ENCODE results near the gene MED20.

MED20 gene

DNA sequence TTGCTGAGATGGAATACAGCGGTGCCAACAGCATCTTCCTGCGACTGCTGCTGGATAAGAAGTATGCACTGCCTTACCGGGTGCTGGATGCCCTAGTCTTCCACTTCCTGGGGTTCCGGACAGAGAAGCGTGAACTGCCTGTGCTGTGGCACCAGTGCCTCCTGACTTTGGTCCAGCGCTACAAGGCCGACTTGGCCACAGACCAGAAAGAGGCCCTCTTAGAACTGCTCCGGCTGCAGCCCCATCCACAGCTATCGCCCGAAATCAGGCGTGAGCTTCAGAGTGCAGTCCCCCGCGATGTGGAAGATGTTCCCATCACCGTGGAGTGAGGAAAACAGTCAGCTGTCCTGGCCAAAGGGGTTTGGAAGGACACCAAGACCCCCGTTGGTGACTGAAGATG is 11.4 kb upstream of the MED20 start:
- in situ Hi-C loops (cut with MboI; ENCODE audit: low sequenced_read_pairs, unreplicated experiment): loop anchor here (10.0 kb wide), 1 partner anchor 88 kb away; no protein-coding TSS in a partner anchor
- TF ChIP-seq, protein P1, sequence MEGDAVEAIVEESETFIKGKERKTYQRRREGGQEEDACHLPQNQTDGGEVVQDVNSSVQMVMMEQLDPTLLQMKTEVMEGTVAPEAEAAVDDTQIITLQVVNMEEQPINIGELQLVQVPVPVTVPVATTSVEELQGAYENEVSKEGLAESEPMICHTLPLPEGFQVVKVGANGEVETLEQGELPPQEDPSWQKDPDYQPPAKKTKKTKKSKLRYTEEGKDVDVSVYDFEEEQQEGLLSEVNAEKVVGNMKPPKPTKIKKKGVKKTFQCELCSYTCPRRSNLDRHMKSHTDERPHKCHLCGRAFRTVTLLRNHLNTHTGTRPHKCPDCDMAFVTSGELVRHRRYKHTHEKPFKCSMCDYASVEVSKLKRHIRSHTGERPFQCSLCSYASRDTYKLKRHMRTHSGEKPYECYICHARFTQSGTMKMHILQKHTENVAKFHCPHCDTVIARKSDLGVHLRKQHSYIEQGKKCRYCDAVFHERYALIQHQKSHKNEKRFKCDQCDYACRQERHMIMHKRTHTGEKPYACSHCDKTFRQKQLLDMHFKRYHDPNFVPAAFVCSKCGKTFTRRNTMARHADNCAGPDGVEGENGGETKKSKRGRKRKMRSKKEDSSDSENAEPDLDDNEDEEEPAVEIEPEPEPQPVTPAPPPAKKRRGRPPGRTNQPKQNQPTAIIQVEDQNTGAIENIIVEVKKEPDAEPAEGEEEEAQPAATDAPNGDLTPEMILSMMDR (IDR thresholded peaks at IDR 0.05; ENCODE audit: borderline replicate concordance, control extremely low read depth, extremely low read depth, insufficient read depth, missing control alignments): no peak
- no peak for DNase-seq (ENCODE audit: low spot score)

GRCh38 chr6:41931792-41932191 is 10.9 kb upstream of the MED20 start:
- DNase-seq (ENCODE audit: low spot score): no peak
- TF ChIP-seq, protein P1 (IDR thresholded peaks at IDR 0.05; ENCODE audit: borderline replicate concordance, control extremely low read depth, extremely low read depth, insufficient read depth, missing control alignments): no peak
- in situ Hi-C loops (cut with MboI; ENCODE audit: low sequenced_read_pairs, unreplicated experiment): loop anchor here (10.0 kb wide), 1 partner anchor 87 kb away; no protein-coding TSS in a partner anchor

GRCh38 chr6:41929924-41930323 is 9.0 kb upstream of the MED20 start:
- in situ Hi-C loops (cut with MboI; ENCODE audit: low sequenced_read_pairs, unreplicated experiment): loop anchor here (10.0 kb wide), 1 partner anchor 85 kb away; no protein-coding TSS in a partner anchor
- DNase-seq (ENCODE audit: low spot score): no peak
- TF ChIP-seq, protein P1 (IDR thresholded peaks at IDR 0.05; ENCODE audit: borderline replicate concordance, control extremely low read depth, extremely low read depth, insufficient read depth, missing control alignments): no peak

DNA sequence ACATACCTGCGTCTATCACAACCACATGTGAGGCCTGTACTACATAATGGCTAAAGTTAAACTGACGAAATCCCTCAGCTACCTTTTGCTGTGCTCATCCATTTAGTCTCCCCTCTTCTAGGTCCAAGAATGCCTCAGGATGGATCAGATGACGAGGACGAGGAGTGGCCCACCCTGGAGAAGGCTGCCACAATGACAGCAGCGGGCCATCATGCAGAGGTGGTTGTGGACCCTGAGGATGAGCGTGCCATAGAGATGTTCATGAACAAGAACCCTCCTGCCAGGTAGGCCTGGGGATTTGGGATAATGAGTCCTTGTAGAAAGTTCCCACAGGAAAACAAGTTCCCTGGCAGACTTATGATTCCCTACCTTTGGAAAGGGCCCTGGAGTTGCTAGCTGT is 6.3 kb upstream of the MED20 start:
- no peak for DNase-seq (ENCODE audit: low spot score)
- in situ Hi-C loops (cut with MboI; ENCODE audit: low sequenced_read_pairs, unreplicated experiment): no loop called here
- TF ChIP-seq, protein P1 (IDR thresholded peaks at IDR 0.05; ENCODE audit: borderline replicate concordance, control extremely low read depth, extremely low read depth, insufficient read depth, missing control alignments): no peak

DNA sequence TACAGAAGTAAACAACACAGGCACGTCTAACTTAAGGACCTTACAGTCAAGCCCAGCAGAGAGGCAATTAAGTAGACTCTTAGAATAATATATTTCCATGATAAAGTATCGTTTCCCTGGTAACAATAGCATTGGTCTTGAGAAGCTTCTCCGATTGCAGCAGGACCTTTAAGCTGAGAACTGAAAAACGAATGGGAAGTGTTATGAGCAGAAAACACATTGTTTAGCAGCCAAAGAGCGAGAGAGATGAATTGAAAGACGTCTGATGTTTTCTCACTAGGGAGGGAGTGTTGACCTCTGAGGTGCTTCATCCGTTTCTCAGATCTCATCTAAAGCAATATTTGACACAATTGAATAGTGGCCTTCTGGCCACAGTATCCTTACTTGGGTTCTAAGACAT is 1.2 kb upstream of the MED20 start:
- TF ChIP-seq, protein P1 (IDR thresholded peaks at IDR 0.05; ENCODE audit: borderline replicate concordance, control extremely low read depth, extremely low read depth, insufficient read depth, missing control alignments): no peak
- in situ Hi-C loops (cut with MboI; ENCODE audit: low sequenced_read_pairs, unreplicated experiment): no loop called here
- no peak for DNase-seq (ENCODE audit: low spot score)

- in situ Hi-C loops (cut with MboI; ENCODE audit: low sequenced_read_pairs, unreplicated experiment): no loop called here
- TF ChIP-seq, protein P1 (IDR thresholded peaks at IDR 0.05; ENCODE audit: borderline replicate concordance, control extremely low read depth, extremely low read depth, insufficient read depth, missing control alignments): no peak
- DNase-seq (ENCODE audit: low spot score): no peak
These were observed 716 bp upstream of the MED20 start for GRCh38 chr6:41921712-41921998.

GRCh38 chr6:41917528-41917927 is 3.4 kb downstream of the MED20 start:
- in situ Hi-C loops (cut with MboI; ENCODE audit: low sequenced_read_pairs, unreplicated experiment): no loop called here
- TF ChIP-seq, protein P1 (IDR thresholded peaks at IDR 0.05; ENCODE audit: borderline replicate concordance, control extremely low read depth, extremely low read depth, insufficient read depth, missing control alignments): no peak
- DNase-seq (ENCODE audit: low spot score): no peak

All from GM13976 (cell line).